Prostate gland (tissue), 2 donors: ENCODE data around the gene UTP11. TPM values are rescaled to one million over a fixed set of nuclear protein-coding genes. Genes with fewer than 3 reads are reported as not detected.

Experiments
- DNase-seq: peaks from one replicate; pipeline ENCODE4 v3.0.0-alpha.2; 2019; ENCODE audit warnings: low spot score
- H3K27ac ChIP-seq, 2 donors: fragments of 200-600 bp; sonication (generic); 2 replicates each; pipeline ENCODE4 v1.5.1; 2017 to 2019
- H3K27me3 ChIP-seq: fragments of 200-600 bp; sonication (generic); replicated peaks from 2 replicates; pipeline ENCODE4 v1.5.1; 2019; ENCODE audit not compliant: insufficient read depth
- H3K36me3 ChIP-seq, 2 donors: fragments of 200-600 bp; sonication (generic); 1 replicate in 1 of 2; 2 replicates in 1 of 2; pipeline versions ENCODE4 v1.5.1 to v1.8.1; 2017 to 2019
- H3K4me1 ChIP-seq: fragments of 200-600 bp; sonication (generic); replicated peaks from 2 replicates; pipeline ENCODE4 v1.5.1; 2019
- H3K4me3 ChIP-seq, 2 donors: fragments of 200-600 bp; sonication (generic); 2 replicates each; pipeline ENCODE4 v1.5.1; 2017 to 2019
- H3K9me3 ChIP-seq: fragments of 200-600 bp; sonication (generic); 2 replicates; pipeline ENCODE4 v1.5.1; 2017
- POLR2A ChIP-seq: fragments of 450-650 bp; IDR thresholded peaks from one replicate; pipeline ENCODE4 v1.6.1; 2016; ENCODE audit warnings: antibody characterized with exemption, mild to moderate bottlenecking
- POLR2AphosphoS5 ChIP-seq: sonication (generic); formaldehyde crosslinking; IDR thresholded peaks from one replicate; pipeline ENCODE4 v1.6.1; 2017; ENCODE audit warnings: antibody characterized with exemption
- WGBS: methylation state at CpG from one replicate; pipeline ENCODE4 v1.1.5; 2018; 5-methylcytosine and 5-hydroxymethylcytosine counted together
- intact Hi-C: fragments of 100-400 bp; cut with DNase I; formaldehyde crosslinking; loops from one replicate; pipeline ENCODE4 v1.14.2; 2022
- total RNA-seq, 2 donors: library from RNA; depleted of rRNA; stranded (reverse); fragments of >200 nt; gene quantifications; one replicate each; pipeline ENCODE4 v1.1.0, GENCODE V29; 2016
- TF ChIP-seq, protein P1 (sequence below), 4 experiments: fragments of 200-600 bp in 2 of 4; fragments of 450-650 bp in 2 of 4; sonication (generic) in 2 of 4; IDR thresholded peaks; 1 replicate in 3 of 4; 2 replicates in 1 of 4; pipeline ENCODE4 v1.5.1; 2016 to 2019; ENCODE audit warnings: antibody characterized with exemption in 4 of 4, mild to moderate bottlenecking in 2 of 4, moderate library complexity in 2 of 4

UTP11 gene
- total RNA-seq, 2 donors from 2014 or later: 26.9 to 36.5 TPM

DNA sequence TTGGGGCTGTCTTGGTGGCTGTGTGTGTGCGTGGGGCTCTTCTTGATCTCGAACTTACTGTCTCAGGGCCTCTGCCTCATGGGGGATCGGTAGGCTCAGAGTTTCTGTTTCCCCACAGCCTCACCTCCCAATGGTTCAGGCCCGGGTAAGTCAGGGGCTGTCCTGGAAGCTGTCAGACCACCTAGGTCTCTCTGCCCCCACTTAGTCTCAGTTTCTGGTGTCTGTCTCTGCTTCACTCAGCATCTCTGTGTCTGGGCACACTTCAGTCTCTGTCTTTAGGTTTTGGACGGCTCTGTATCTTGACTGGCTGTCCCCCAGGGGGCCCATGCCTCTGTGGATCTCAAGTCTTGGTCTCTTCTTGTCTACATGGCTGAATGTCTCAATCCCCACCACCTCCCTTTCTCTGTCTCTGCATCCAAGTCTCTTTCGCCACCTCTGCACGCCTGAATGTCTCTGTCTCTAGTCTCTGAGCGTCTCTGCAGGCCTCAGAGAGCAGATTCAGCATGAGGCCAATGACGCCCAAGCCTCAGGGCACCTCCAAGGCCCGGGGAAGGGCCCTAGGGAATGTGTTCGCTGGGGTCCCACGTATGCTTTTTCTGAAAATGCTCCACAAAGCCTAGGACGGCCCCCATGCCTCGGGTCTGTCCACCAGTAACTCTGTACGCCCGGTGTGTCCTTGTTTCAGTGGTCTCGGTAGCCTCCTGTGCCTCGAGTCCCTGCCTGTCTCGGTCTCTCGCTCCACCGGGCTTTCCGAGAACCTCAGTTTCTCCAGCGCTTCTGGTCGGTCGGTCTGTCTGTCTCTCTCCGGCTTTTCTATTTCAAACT lies 8.0 kb upstream of the UTP11 start:
- H3K4me1 ChIP-seq: no peaks in the 10 kb centered on the region
- intact Hi-C loops: no loop called here
- peak overlapping the region; percentile 64 to 71 for H3K27ac ChIP-seq
- no peak for DNase-seq
- no peaks in the 10 kb centered on the region for H3K9me3 ChIP-seq
- peak overlapping the region; percentile 57 to 61 for H3K4me3 ChIP-seq
- H3K27me3 ChIP-seq: no peaks in the 10 kb centered on the region
- WGBS: 11% methylated on average over 26 of the region's 26 CpGs
- no peaks in the 10 kb centered on the region for H3K36me3 ChIP-seq
- TF ChIP-seq POLR2A: no peak
- TF ChIP-seq, protein P1, sequence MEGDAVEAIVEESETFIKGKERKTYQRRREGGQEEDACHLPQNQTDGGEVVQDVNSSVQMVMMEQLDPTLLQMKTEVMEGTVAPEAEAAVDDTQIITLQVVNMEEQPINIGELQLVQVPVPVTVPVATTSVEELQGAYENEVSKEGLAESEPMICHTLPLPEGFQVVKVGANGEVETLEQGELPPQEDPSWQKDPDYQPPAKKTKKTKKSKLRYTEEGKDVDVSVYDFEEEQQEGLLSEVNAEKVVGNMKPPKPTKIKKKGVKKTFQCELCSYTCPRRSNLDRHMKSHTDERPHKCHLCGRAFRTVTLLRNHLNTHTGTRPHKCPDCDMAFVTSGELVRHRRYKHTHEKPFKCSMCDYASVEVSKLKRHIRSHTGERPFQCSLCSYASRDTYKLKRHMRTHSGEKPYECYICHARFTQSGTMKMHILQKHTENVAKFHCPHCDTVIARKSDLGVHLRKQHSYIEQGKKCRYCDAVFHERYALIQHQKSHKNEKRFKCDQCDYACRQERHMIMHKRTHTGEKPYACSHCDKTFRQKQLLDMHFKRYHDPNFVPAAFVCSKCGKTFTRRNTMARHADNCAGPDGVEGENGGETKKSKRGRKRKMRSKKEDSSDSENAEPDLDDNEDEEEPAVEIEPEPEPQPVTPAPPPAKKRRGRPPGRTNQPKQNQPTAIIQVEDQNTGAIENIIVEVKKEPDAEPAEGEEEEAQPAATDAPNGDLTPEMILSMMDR (IDR thresholded peaks at IDR 0.05): no peak
- TF ChIP-seq POLR2AphosphoS5: no peak

GRCh38 chr1:38005195-38006007 lies 7.1 kb upstream of the UTP11 start, which contains the start of gene FHL3:
Gene FHL3, minus strand, starts transcription at chr1:38005514. Its CDS starts 6,102 bp downstream, at chr1:37999412.
- Histone ChIP-seq H3K27ac (peak within 1 kb of the TSS; percentile 64 to 71), H3K4me3 (peak within 1 kb of the TSS; percentile 57 to 61), H3K4me1 (no peaks in the 10 kb centered on the region), H3K27me3 (no peaks in the 10 kb centered on the region), H3K36me3 (no peaks in the 10 kb centered on the region), H3K9me3 (no peaks in the 10 kb centered on the region)
- intact Hi-C loops: no loop called here
- WGBS: 5% methylated on average over 35 of the region's 83 CpGs
- no peak for DNase-seq
- no peak for TF ChIP-seq POLR2AphosphoS5
- no peak for TF ChIP-seq POLR2A
- TF ChIP-seq, protein P1 (IDR thresholded peaks at IDR 0.05): no peak

DNA sequence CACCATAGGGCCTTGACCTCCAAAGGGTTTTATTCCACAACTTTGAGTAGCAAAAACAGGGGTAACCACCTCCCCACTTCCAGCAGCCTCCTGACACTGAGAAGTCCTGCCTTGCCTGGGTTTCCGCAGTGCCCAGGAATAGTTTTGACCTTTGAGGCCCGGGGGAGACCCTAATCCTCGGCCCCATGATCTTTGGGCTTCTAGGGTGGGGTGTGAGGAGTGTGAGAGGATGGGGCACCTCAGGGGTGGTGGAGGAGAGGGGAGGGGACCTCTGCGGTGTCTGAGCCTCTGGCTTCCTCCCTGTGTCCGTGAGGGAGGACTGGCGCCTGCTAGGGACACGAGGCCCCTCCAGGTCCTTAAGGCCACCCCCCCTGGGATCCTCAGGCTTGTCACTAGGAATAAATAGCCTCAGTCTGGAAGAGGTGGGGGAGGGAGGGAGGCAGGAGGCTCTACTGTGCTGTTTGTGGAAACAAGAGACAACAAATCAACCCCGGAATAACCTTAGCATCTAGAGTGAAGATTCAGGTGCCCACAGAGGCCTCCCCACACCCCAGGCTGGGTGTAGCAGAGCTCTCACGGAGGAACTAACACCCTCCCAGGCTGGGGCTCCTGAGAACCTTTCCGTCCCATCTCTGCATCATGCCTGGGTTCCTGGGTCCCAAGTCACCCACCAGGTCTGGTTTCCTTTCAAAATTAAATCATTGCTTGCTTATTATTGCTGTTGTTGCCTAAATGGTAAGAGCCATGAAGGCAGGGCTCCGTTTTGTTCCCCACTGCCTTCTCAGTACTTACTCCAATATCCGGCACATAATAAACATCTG lies 6.3 kb upstream of the UTP11 start:
- DNase-seq: no peak
- 67% methylated on average over 12 of the region's 12 CpGs for WGBS
- Histone ChIP-seq H3K4me1 (no peaks in the 10 kb centered on the region), H3K36me3 (no peaks in the 10 kb centered on the region), H3K4me3 (no peak overlapping the region), H3K27ac (peak overlapping the region; percentile 64 to 71), H3K27me3 (no peaks in the 10 kb centered on the region), H3K9me3 (no peaks in the 10 kb centered on the region)
- no peak for TF ChIP-seq POLR2AphosphoS5
- TF ChIP-seq POLR2A: no peak
- TF ChIP-seq, protein P1 (IDR thresholded peaks at IDR 0.05): no peak
- intact Hi-C loops: no loop called here

- 76% methylated on average over 8 of the region's 8 CpGs for WGBS
These were observed 3.3 kb upstream of the UTP11 start for GRCh38 chr1:38009088-38009840.

More at GRCh38 chr1:38009088-38009840, 3.3 kb upstream of the UTP11 start:
- Histone ChIP-seq H3K27me3 (no peaks in the 10 kb centered on the region), H3K36me3 (no peaks in the 10 kb centered on the region), H3K27ac (no peak overlapping the region), H3K9me3 (no peaks in the 10 kb centered on the region), H3K4me1 (peaks cover 11% of the 10 kb centered on the region), H3K4me3 (no peak overlapping the region)
- DNase-seq: no peak
- TF ChIP-seq POLR2A: no peak
- TF ChIP-seq POLR2AphosphoS5: no peak
- TF ChIP-seq, protein P1 (IDR thresholded peaks at IDR 0.05): no peak
- intact Hi-C loops: no loop called here
